Stimulated activated naive CD4-positive, alpha-beta T cell treated with Interleukin-2 at 50 U/mL for 16 hours (primary cell): Measurements from ENCODE around the gene PILRA.
"Not testable (repeated sequence)": the region's sequence is repeated elsewhere in the genome, so short reads cannot be mapped to it uniquely, and the experiment has no call there.

Source experiments
- DNase-seq: peaks from one replicate; lab custom pipeline; 2025; lab: John Stamatoyannopoulos, UW

The PILRA gene

GRCh38 chr7:100434297-100435144 is 61.2 kb downstream of the PILRA start:
- no peak for DNase-seq

GRCh38 chr7:100435401-100436304 is 62.4 kb downstream of the PILRA start:
- DNase-seq, result peak; percentile 47

- no peak for DNase-seq
Observed at GRCh38 chr7:100437150-100438100, 64.1 kb downstream of the PILRA start.

DNA sequence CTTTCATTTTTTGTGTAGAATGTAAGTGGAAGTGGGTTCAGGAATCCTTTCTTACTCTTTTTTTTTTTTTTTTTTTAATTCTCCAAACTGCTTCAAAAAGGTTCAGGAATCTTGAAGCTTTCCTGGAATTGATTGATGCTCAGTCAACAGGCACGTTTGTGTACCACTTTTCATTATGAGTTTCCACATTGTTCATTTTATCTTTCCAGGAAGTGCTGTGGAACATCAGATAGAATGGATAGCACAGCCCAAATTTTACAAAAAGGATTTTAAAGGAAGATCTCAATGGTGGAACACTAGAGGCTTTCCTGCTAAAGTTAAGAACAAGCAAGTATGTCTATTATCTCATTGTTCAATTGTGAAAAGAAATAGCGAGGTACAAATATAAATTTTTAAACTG is 64.9 kb downstream of the PILRA start:
- no peak for DNase-seq

- DNase-seq, result not testable (repeated sequence)
Observed at GRCh38 chr7:100438731-100439130, 65.4 kb downstream of the PILRA start.

GRCh38 chr7:100439244-100439643 is 66.0 kb downstream of the PILRA start:
- DNase-seq, result not testable (repeated sequence)

- DNase-seq, result no peak
Observed at GRCh38 chr7:100441641-100442535, 68.6 kb downstream of the PILRA start.

GRCh38 chr7:100443096-100443840 is 70.0 kb downstream of the PILRA start:
- DNase-seq, result no peak

DNA sequence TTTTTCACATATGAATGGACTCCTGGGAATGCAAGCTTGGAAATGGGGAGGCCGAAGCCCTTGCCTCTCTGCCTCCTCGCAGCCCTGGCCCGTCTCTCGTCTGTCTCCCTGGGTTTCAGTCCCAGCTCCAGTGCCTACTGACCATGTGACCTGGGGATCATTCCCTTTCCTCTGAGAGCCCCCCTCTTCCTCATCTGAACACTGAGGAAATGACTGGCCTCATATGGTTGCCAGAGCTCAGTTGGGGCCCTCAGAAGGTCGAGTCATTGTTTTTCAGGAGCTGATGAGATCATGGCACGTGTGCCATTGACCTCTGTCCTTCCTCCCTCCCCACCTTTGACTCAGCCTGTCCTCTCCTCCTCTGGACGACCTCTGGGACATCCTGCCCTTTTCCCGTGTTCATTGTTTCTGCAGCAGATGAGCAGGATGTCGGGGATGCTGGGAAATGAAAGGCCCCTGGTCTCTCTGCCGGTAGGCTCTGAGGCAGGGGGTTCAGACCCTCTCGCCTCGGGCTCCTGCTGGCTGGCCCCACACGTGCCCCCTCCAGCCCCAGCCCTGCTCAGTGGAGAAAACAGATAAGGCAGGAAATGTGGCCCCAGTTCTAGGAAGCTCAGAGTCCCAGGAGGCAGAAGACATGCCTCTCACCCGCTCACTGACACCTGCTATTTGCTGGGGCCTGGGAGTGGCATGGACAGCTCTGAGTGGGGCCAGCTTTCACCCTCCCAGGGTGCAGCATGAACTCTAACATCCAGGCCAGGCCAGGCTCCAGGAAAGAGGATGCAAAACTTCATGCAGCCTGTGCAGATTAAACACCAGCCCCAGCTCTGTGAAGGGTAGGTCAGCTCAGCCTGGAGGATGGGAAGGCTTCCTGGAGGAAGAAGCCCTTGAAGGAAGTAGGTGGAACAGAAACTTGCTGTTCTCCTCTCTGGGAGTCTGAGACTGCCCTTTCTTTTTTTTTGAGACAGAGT is 71.3 kb downstream of the PILRA start:
- DNase-seq, result no peak

DNA sequence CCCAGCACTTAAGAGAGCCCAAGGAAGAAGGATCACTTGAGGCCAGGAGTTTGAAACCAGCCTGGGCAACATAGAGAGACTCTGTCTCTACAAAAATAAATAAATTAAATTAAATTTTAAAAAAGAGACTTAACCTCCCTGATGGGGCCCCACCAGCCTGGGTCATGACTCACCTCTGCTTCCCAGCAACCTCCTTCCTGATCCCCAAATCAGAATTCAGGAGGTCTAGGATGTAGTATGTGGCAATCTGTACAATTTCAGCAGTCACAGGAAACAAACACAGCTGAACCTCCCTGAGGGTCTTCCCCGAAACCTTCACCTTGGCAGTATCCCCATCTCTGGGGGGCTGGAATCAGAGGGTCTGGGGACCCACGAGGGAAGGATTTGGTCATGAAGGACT is 72.8 kb downstream of the PILRA start:
- no peak for DNase-seq

GRCh38 chr7:100447363-100447762 is 74.1 kb downstream of the PILRA start:
- not testable (repeated sequence) for DNase-seq

DNA sequence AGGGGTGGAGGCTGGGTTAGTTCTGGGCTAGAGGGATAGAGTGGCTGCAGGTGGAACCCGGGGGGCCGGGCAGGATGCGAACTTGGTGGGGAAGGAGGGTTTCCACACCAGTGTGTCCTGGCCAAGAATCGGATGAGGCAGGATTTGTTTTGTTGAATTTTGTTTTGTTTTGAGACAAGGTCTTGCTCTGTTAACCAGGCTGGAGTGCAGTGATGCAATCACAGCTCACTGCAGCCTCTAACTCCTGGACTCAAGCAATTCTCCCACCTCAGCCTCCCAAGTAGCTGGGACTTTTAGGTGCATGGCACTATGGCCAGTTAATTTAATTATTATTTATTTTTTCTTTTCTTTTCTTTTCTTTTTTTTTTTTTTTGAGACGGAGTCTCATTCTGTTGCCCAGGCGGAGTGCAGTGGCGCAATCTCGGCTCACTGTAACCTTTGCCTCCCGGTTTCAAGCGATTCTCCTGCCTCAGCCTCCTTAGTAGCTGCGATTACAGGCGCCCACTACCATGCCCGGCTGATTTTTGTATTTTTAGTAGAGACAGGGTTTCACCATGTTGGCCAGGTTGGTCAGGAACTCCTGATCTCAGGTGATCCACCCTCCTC is 76.0 kb downstream of the PILRA start:
- no peak for DNase-seq
